NCI-H1694 treated with DMSO at 0.1 percent for 48 hours (cell line): Measurements from ENCODE around the gene CPE.
A peak's percentile ranks its signal among the peaks of the same experiment; 100 is the strongest.
"Not testable (repeated sequence)": the region's sequence is repeated elsewhere in the genome, so short reads cannot be mapped to it uniquely, and the experiment has no call there.

Experiments
- DNase-seq: peaks from one replicate; lab custom pipeline; 2025; lab: John Stamatoyannopoulos, UW

CPE gene

GRCh38 chr4:165462009-165462408, 83.2 kb downstream of the CPE start:
- no peak for DNase-seq

- no peak for DNase-seq
These were observed 85.6 kb downstream of the CPE start for GRCh38 chr4:165464376-165464775.

- peak; percentile 90 for DNase-seq
These were observed 86.1 kb downstream of the CPE start for GRCh38 chr4:165464813-165465381.

DNA sequence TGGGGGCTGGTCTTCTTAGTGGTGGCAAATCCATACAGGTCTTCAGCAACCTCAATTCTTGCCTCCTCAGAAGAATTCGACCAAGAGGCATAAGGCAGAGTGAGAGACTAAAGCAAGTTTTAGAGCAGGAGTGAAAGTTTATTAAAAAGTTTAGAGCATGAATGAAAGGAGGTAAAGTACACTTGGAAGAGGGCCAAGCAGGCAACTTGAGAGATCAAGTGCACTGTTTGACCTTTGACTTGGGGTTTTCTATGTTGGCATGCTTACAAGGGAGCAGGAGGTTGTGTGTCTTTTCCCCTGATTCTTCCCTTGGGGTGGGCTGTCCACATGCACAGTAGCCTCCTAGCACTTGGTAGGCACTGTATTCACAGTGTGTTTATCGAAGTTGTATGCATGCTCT, 91.2 kb downstream of the CPE start:
- DNase-seq: no peak

DNA sequence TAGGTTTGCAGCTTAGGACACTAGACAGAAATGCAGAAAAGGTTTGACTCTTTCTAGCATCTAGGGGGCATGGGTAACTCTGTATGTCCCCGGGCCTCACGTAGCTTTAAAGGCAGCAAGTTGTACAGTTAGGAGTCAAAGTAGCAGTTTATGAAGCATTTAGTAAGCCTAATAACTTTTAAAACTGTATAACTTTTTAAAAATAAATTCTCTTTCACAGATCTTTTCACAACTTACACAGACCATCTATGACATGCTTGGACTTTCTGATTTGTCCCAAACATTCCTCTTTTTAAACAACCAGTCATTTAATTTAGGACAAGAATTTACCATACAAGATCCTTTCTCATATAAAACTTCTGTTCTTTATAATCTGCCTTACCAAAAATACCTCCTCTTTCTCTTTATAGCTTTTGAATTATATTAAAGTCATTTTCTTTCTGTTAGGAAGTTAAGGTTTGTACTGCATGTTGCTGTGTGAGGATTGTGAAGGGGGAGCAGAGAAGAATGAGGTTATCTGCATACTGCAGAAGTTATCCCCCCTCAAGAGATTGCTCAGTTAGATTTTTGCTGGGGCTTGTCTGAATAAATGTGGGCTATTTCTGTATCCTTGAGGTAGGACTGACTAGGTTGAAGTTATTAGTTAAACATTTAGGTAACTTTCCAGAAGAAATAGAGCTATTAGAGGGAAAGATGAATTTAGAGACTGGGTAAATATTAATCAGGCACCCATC, 94.3 kb downstream of the CPE start:
- no peak for DNase-seq

- no peak for DNase-seq
These were observed 96.2 kb downstream of the CPE start for GRCh38 chr4:165474784-165475705.

DNA sequence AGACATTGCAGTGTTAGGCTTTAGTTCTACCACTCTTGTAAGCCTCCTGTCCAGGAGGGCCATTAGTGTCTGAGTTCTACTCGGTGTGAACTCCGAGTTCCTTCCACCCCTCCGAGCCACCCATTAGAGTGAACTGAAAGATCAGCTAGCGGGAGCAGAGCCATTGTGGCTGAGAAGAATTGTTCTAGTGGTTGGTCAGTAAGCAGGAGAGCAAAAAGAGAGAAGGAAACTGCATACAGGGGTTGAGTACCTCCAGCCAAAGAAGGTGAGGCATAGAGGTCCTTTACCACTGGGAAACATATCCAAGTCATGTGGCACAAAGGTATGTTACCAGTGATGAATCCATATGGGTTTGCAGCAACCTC, 96.9 kb downstream of the CPE start:
- no peak for DNase-seq

- DNase-seq: no peak
These were observed 97.6 kb downstream of the CPE start for GRCh38 chr4:165476214-165477098.

GRCh38 chr4:165477799-165478198, 99.0 kb downstream of the CPE start:
- DNase-seq: no peak

DNA sequence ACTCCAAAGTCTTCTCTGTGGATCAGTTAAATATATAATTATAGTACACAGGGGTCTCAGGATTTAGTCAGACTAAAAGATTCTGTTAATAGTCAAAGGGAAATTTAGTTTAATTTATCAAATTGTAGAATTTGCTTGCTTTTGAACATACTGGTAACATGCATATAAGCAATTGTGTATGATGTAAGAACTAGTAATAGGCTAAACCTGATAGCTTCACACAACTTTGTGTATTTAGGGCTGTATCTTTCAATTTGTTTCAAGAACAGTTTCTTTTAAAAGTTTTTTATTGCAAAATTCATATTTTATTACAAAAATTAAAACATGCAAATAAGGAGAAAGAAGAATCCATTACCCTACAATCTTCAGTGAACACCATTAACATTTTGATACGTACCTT, 99.5 kb downstream of the CPE start:
- no peak for DNase-seq

GRCh38 chr4:165481053-165481835, 102.4 kb downstream of the CPE start:
- no peak for DNase-seq

GRCh38 chr4:165489786-165490185, 111.0 kb downstream of the CPE start:
- no peak for DNase-seq

- not testable (repeated sequence) for DNase-seq
These were observed 113.8 kb downstream of the CPE start for GRCh38 chr4:165492583-165492982.

- DNase-seq: peak; percentile 44
These were observed 114.6 kb downstream of the CPE start for GRCh38 chr4:165493359-165493758.

DNA sequence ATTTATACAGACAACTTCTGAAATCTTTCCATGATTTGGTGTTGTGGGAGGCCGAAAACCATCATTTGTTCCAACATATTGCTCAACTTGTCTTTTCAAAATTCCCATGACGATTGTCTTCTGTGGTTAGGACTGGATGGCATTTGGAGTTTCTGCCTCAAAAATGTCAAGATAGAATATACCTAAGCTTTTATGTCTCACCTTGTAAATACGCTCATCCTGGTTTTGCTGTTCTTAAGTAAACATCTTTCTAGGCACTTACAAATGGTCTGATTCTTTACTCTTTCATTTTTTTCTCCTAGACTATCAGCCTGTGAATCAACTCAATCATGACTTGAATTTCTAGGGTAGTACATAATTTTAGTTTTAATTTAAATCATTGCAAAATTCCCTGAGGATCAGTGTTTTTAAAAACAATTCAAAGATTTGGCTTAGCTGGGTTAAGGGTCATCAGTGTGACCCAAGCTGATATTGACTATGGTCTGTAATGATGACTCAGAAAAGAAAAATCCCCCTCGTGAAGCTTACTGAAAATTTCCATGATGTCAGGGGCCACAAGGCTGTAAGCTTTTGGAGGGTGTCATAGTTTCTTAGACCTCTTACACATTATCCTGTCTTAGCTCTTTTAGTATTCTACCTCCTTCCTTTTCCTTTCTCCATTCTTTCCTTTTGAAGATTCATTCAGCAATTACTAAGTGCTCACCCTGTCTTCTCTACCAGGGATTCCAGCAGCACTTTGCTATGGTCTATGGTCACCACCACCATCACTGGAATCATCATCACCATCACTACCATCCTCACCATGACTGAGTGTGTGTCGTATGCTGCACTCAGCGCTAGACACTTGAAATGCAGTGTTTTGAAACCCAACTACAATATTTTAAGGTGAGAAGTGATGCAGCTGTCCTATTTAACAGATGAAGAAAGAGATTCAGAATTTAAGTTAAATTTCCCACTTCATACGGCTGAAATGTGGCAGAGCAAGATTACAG, 124.4 kb downstream of the CPE start:
- DNase-seq: no peak

GRCh38 chr4:165504184-165504583, 125.4 kb downstream of the CPE start:
- no peak for DNase-seq

DNA sequence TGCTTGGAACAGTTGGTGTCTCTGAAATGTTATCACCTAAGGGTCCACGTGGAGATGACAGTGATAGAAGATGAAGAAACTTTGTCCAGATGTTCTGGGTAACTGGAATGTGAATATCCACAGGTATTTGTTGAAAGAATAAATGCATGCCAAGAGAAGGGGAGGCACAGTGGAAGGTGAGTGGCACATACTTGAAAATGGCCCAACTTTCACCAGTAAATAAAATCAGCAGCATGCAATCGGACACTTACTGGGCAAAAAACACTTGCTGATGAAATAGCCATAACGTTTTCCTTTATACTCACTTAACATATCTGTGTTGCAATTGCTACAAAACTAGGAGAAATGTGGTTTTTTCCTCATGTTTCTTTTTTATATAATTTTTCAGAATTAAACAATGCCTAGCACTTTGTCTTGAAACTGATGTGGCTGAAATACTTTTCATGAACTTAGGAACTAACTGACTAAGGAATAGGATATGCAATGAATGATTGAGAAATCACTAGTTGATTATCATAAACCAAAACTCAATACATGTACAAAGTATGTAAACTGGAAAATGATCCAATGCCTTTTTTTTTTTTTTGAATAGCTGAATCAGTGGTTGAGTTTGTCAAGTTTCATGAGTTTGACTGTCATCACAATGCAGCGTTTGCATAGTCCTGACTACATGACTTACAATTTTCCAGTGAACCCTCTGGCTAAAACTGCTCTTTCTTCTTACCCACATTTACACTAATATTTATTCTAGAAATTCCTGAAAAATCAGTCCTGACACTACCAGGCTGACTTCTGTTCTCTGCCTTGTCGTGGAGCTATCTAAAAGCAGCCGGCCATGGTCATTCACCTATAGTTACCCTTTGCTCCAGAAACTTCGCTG, 127.4 kb downstream of the CPE start:
- no peak for DNase-seq

DNA sequence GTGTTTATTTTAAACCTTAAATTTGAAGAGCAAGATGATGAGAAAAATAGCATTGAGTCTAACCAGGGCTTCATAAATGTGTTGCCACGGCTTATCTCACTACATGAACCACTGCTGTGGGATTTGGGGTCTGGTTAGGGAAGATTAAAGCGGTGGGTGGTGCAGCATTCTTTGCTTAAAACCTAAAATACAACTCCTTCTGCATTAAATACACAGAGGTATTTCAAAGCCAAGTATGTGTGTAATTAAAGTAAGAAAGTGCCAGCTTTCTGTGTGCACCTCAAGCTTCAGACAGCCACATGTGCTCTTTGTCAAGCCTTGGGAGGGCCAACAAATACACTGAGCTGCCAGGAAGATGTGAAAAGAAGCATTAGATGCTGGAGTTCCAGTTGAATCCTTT, 128.0 kb downstream of the CPE start:
- no peak for DNase-seq

DNA sequence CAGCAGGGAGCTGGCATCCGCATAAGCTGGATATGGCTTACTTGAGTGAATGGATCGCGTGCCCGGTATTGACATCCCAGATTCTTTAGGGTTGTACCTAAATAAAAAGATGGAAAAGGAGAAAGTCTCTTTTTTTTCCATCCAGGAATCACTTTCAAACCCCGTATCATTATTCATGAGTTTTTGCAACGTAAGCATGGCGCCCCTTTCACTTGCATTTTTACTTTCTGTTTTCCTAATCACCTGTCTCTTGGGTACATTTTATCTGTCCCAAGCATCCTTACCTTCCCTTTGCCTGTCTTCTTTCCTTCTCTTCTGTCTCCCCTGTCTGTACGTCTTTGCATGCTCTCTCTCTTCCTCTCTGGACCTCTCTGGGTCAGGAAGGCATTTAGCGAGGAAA, 128.6 kb downstream of the CPE start:
- no peak for DNase-seq
